H1 (cell line): ENCODE results near the gene DARS1. TPM values are rescaled to one million over a fixed set of nuclear protein-coding genes. Genes with fewer than 3 reads are reported as not detected.

Experiments used
- CTCF ChIA-PET: fragments of 300-600 bp; sonication (Branson Sonifier 250); formaldehyde crosslinking; loops from one replicate; lab custom pipeline; 2021; ENCODE audit not compliant: partially characterized antibody; lab: Charles Lee
- POLR2A ChIA-PET: fragments of 300-600 bp; sonication (Branson Sonifier 250); formaldehyde crosslinking; loops from one replicate; lab custom pipeline; 2021; ENCODE audit warnings: inconsistent platforms; ENCODE audit not compliant: partially characterized antibody; lab: Charles Lee
- DNase-seq, 2 experiments: peaks; one replicate each; pipeline versions ENCODE4 v3.0.0 to v3.0.0-alpha.2; 2010 to 2022; ENCODE audit warnings: low spot score in 2 of 2, low read depth in 1 of 2, mixed read lengths in 1 of 2
- FAIRE-seq: peaks from 2 replicates; lab custom pipeline; 2011; peaks lifted over from hg19 to GRCh38; lab: Jason Lieb, UNC
- H2AFZ ChIP-seq: 2 replicates; pipeline ENCODE4 v1.8.1; 2012; ENCODE audit warnings: low read length, inconsistent platforms
- H2AK5ac ChIP-seq: 2 replicates; pipeline ENCODE4 v1.6.1; 2013; ENCODE audit warnings: low read depth, low read length
- H2BK120ac ChIP-seq: replicated peaks from 2 replicates; pipeline ENCODE3; 2013; ENCODE audit warnings: low read depth, low read length, inconsistent platforms
- H2BK12ac ChIP-seq: 2 replicates; pipeline ENCODE4 v1.6.1; 2013; ENCODE audit warnings: low read depth, low read length
- H2BK15ac ChIP-seq: 2 replicates; pipeline ENCODE4 v1.6.1; 2013; ENCODE audit warnings: low read length
- H2BK20ac ChIP-seq: 2 replicates; pipeline ENCODE4 v1.6.1; 2013; ENCODE audit warnings: low read length
- H2BK5ac ChIP-seq: 2 replicates; pipeline ENCODE4 v1.6.1; 2013; ENCODE audit warnings: low read depth, low read length
- H3K14ac ChIP-seq: 2 replicates; pipeline ENCODE4 v1.6.1; 2013; ENCODE audit warnings: inconsistent platforms; ENCODE audit not compliant: insufficient read length
- H3K18ac ChIP-seq: 2 replicates; pipeline ENCODE4 v1.6.1; 2013; ENCODE audit warnings: low read length; ENCODE audit errors: extremely low read depth
- H3K23ac ChIP-seq: 2 replicates; pipeline ENCODE4 v1.6.1; 2013; ENCODE audit warnings: inconsistent platforms; ENCODE audit not compliant: insufficient read length
- H3K23me2 ChIP-seq: 2 replicates; pipeline ENCODE4 v1.6.1; 2013; ENCODE audit warnings: low read depth, low read length
- H3K27ac ChIP-seq: 2 replicates; pipeline ENCODE4 v1.6.1; 2011; ENCODE audit warnings: low read depth, low read length, inconsistent platforms
- H3K27me3 ChIP-seq, 4 experiments: replicated peaks in 1 of 4; 1 replicate in 1 of 4; 2 replicates in 3 of 4; pipeline versions ENCODE4 v1.6.1 to v1.8.1; 2011 to 2013; ENCODE audit warnings: low read length in 3 of 4, mild to moderate bottlenecking in 3 of 4, inconsistent platforms in 2 of 4, mixed read lengths in 2 of 4, moderate library complexity in 1 of 4; ENCODE audit not compliant: control insufficient read depth in 3 of 4, insufficient read depth in 3 of 4; ENCODE audit errors: extremely low read depth in 1 of 4
- H3K36me3 ChIP-seq, 4 experiments: 2 replicates each; pipeline versions ENCODE4 v1.6.1 to v1.8.1; 2011 to 2013; ENCODE audit warnings: mild to moderate bottlenecking in 4 of 4, low read length in 3 of 4, moderate library complexity in 2 of 4, control low read depth in 1 of 4, inconsistent platforms in 1 of 4; ENCODE audit not compliant: insufficient read depth in 4 of 4, control insufficient read depth in 2 of 4
- H3K4ac ChIP-seq: replicated peaks from 2 replicates; pipeline ENCODE3; 2013; ENCODE audit warnings: low read length, low read depth, mixed read lengths, inconsistent platforms; ENCODE audit not compliant: insufficient read length
- H3K4me1 ChIP-seq, 4 experiments: replicated peaks in 1 of 4; 1 replicate in 1 of 4; 2 replicates in 3 of 4; pipeline versions ENCODE4 v1.6.1 to v1.8.1; 2011 to 2013; ENCODE audit warnings: low read length in 3 of 4, inconsistent platforms in 2 of 4, mixed read lengths in 1 of 4; ENCODE audit not compliant: insufficient read depth in 4 of 4, control insufficient read depth in 3 of 4
- H3K4me2 ChIP-seq, 2 experiments: 2 replicates each; pipeline versions ENCODE4 v1.6.1 to v1.8.1; 2011 to 2013; ENCODE audit warnings: low read depth in 2 of 2, low read length in 2 of 2, control low read depth in 1 of 2, inconsistent platforms in 1 of 2, mild to moderate bottlenecking in 1 of 2; ENCODE audit not compliant: insufficient read depth in 1 of 2
- H3K4me3 ChIP-seq, 4 experiments: fragments of 200-600, 300-600 bp in 1 of 4; sonication (generic), shearing (Covaris generic), sonication (Bioruptor Twin) in 1 of 4; 2 replicates each; pipeline versions ENCODE4 v1.5.1 to v1.8.1; 2011 to 2016; ENCODE audit warnings: low read length in 4 of 4, low read depth in 3 of 4, control low read depth in 2 of 4, inconsistent platforms in 2 of 4, mild to moderate bottlenecking in 2 of 4, mixed read lengths in 1 of 4, moderate library complexity in 1 of 4; ENCODE audit not compliant: insufficient read depth in 2 of 4; ENCODE audit errors: extremely low read depth in 1 of 4
- H3K56ac ChIP-seq: replicated peaks from 2 replicates; pipeline ENCODE3; 2013; ENCODE audit warnings: low read depth, mild to moderate bottlenecking, mixed read lengths, low read length, inconsistent platforms; ENCODE audit not compliant: insufficient read length
- H3K79me1 ChIP-seq: 2 replicates; pipeline ENCODE4 v1.6.1; 2013; ENCODE audit warnings: low read depth, low read length, control low read depth
- H3K79me2 ChIP-seq, 2 experiments: 2 replicates each; pipeline versions ENCODE4 v1.6.1 to v1.8.1; 2012 to 2013; ENCODE audit warnings: low read length in 2 of 2, mild to moderate bottlenecking in 2 of 2, inconsistent platforms in 1 of 2; ENCODE audit not compliant: insufficient read depth in 2 of 2, control insufficient read depth in 1 of 2
- H3K9ac ChIP-seq, 4 experiments: replicated peaks in 1 of 4; 1 replicate in 1 of 4; 2 replicates in 3 of 4; pipeline versions ENCODE4 v1.6.1 to v1.8.1; 2011 to 2013; ENCODE audit warnings: low read depth in 3 of 4, low read length in 3 of 4, control low read depth in 2 of 4, mild to moderate bottlenecking in 2 of 4, moderate library complexity in 2 of 4, inconsistent platforms in 1 of 4; ENCODE audit errors: extremely low read depth in 1 of 4
- H3K9me3 ChIP-seq, 2 experiments: 2 replicates each; pipeline versions ENCODE4 v1.6.1 to v1.8.1; 2012 to 2013; ENCODE audit warnings: mild to moderate bottlenecking in 2 of 2, moderate library complexity in 2 of 2, control low read depth in 1 of 2, inconsistent platforms in 1 of 2, low read depth in 1 of 2, low read length in 1 of 2, mixed read lengths in 1 of 2; ENCODE audit not compliant: insufficient read depth in 2 of 2
- H4K20me1 ChIP-seq, 2 experiments: replicated peaks in 1 of 2; 2 replicates each; pipeline versions ENCODE3 to v1.8.1; 2011 to 2013; ENCODE audit warnings: inconsistent platforms in 2 of 2, low read length in 2 of 2, mild to moderate bottlenecking in 1 of 2; ENCODE audit not compliant: insufficient read depth in 2 of 2, control insufficient read depth in 1 of 2
- H4K5ac ChIP-seq: 2 replicates; pipeline ENCODE4 v1.6.1; 2013; ENCODE audit warnings: low read length, low read depth, mixed read lengths, inconsistent platforms; ENCODE audit not compliant: insufficient read length
- H4K8ac ChIP-seq: 2 replicates; pipeline ENCODE4 v1.8.0; 2013; ENCODE audit warnings: mild to moderate bottlenecking, moderate library complexity, low read length, inconsistent platforms; ENCODE audit not compliant: insufficient read depth; ENCODE audit errors: extremely low read depth
- H4K91ac ChIP-seq: replicated peaks from 2 replicates; pipeline ENCODE3; 2013; ENCODE audit warnings: low read length, mixed read lengths, inconsistent platforms; ENCODE audit not compliant: insufficient read length
- CHD2 ChIP-seq: IDR thresholded peaks from 2 replicates; pipeline ENCODE4 v1.6.1; 2012; ENCODE audit warnings: low read length, improper control_type of control experiment
- HDAC6 ChIP-seq: IDR thresholded peaks from one replicate; pipeline ENCODE4 v1.7.1; 2012; ENCODE audit warnings: low read depth, mild to moderate bottlenecking, inconsistent platforms, low read length, moderate library complexity
- POU5F1 ChIP-seq: IDR thresholded peaks from 2 replicates; pipeline ENCODE4 v1.6.1; 2011; ENCODE audit warnings: low read depth, mild to moderate bottlenecking, low read length, moderate library complexity
- RBBP5 ChIP-seq: IDR thresholded peaks from 2 replicates; pipeline ENCODE4 v1.7.1; 2012; ENCODE audit warnings: low read depth, mild to moderate bottlenecking, inconsistent platforms, low read length, moderate library complexity, borderline replicate concordance
- SUZ12 ChIP-seq: fragments of 200-600 bp; sonication (generic); IDR thresholded peaks from 2 replicates; pipeline ENCODE4 v1.6.1; 2012; ENCODE audit warnings: mild to moderate bottlenecking, inconsistent platforms, low read length, moderate library complexity, mixed read lengths
- WGBS, 2 experiments: shearing (Covaris generic) in 1 of 2; methylation state at CpG; one replicate each; pipeline versions ENCODE4 v1.1.6 to v1.1.7; 2013 to 2015; ENCODE audit warnings: low lambda C conversion rate in 2 of 2, mixed read lengths in 2 of 2, inconsistent platforms in 1 of 2, low coverage in 1 of 2, missing lambda C conversion rate in 1 of 2; ENCODE audit not compliant: insufficient replicate concordance in 2 of 2, insufficient coverage in 1 of 2, insufficient read length in 1 of 2; ENCODE audit errors: extremely low coverage in 1 of 2, missing lambda C conversion rate in 1 of 2; 5-methylcytosine and 5-hydroxymethylcytosine counted together
- polyA plus RNA-seq, 7 experiments: library from polyadenylated mRNA; depleted of rRNA in 3 of 7; stranded (reverse) in 5 of 7; unstranded in 2 of 7; fragments of >200 nt in 5 of 7; fragments of 200-250 nt in 2 of 7; gene quantifications; 1 replicate in 5 of 7; 2 replicates in 1 of 7; 4 replicates in 1 of 7; pipeline versions ENCODE4 v1.2.1 to v1.2.3, GENCODE V29; 2011 to 2013; ENCODE audit warnings: missing spikeins in 2 of 7, mixed read lengths in 2 of 7
- total RNA-seq: library from RNA; stranded (reverse); fragmentation: NEBNext Ultra II Directional; extraction: Animal tissue kit (Norgen Biotek cat#: 25700); gene quantifications from 2 replicates; pipeline ENCODE4 v1.2.1, GENCODE V29; 2021

The DARS1 gene
- total and polyA plus RNA-seq, 2 of the 8 experiments (the other 6 are each of a cell fraction or from before 2014, with no cell fraction given), result 61.7 to 85.9 TPM

- no peak overlapping the region for H3K23ac ChIP-seq
- H3K4ac ChIP-seq, result no peak overlapping the region
- H3K27ac ChIP-seq, result no peak overlapping the region
- no peak overlapping the region for H4K91ac ChIP-seq
- no peak overlapping the region for H2BK15ac ChIP-seq
- no peak overlapping the region for H2AK5ac ChIP-seq
- FAIRE-seq (no peak), DNase-seq (no peak)
- no peak overlapping the region for H3K18ac ChIP-seq
- H3K79me2 ChIP-seq, result no peaks in the 10 kb centered on the region
- no peak overlapping the region for H2BK5ac ChIP-seq
- no peak overlapping the region for H3K4me2 ChIP-seq
- H2BK12ac ChIP-seq, result no peak overlapping the region
- no peaks in the 10 kb centered on the region for H4K20me1 ChIP-seq
- no peak overlapping the region for H3K9ac ChIP-seq
- WGBS, 2 experiments, result 78% methylated on average over 7 of the region's 7 CpGs; no CpG with 5 or more reads in 1 of the 2 experiments
- H3K4me3 ChIP-seq, result no peak overlapping the region
- H2BK120ac ChIP-seq, result no peak overlapping the region
- H2BK20ac ChIP-seq, result no peak overlapping the region
- H3K23me2 ChIP-seq, result peaks cover 6% of the 10 kb centered on the region; the same call in 1 of the 2 replicates
- H3K27me3 ChIP-seq, result peaks cover 0 to 4% (median 2%) of the 10 kb centered on the region in 4 experiments; a peak in 1 of 7 replicates
- CTCF ChIA-PET, result interaction anchor here (0.9 to 3.4 kb wide), 3 partner anchors 12 to 40 kb away, joined by 4 to 15 read pairs (median 5); no protein-coding TSS in a partner anchor
- H3K79me1 ChIP-seq, result no peaks in the 10 kb centered on the region
- no peaks in the 10 kb centered on the region for H3K9me3 ChIP-seq
- no peak overlapping the region for H4K8ac ChIP-seq
- H3K14ac ChIP-seq, result no peak overlapping the region
- no peak overlapping the region for H3K56ac ChIP-seq
- no peak overlapping the region for H4K5ac ChIP-seq
- no peak for TF ChIP-seq HDAC6
- TF ChIP-seq SUZ12, result no peak
- TF ChIP-seq CHD2, result no peak
- TF ChIP-seq POU5F1, result no peak
- TF ChIP-seq RBBP5, result no peak
- TF ChIP-seq, all 59 proteins: peak for 0
- POLR2A ChIA-PET, result interaction anchor here (0.5 to 0.6 kb wide), 2 partner anchors 113 to 217 kb away, joined by 3 read pairs; no protein-coding TSS in a partner anchor
- H3K4me1 ChIP-seq, result peaks cover 0 to 11% (median 3%) of the 10 kb centered on the region in 4 experiments; a peak in 4 of 7 replicates
- H2AFZ ChIP-seq, result no peak overlapping the region
- no peaks in the 10 kb centered on the region for H3K36me3 ChIP-seq
These were observed 41.7 kb upstream of the DARS1 start for GRCh38 chr2:136027112-136027511.
